GM12801 (cell line): ENCODE data around the gene CTSK.

Experiments
- CTCF ChIP-seq: IDR thresholded peaks from one replicate; pipeline ENCODE4 v1.5.1; 2011; ENCODE audit warnings: control low read depth; ENCODE audit not compliant: insufficient read length; ENCODE audit errors: extremely low read depth

The CTSK gene

GRCh38 chr1:150808121-150808520 lies at the start of gene CTSK:
Gene CTSK, minus strand, starts transcription at chr1:150808260. Its CDS starts 1,455 bp downstream, at chr1:150806805.
- no peak for TF ChIP-seq CTCF

GRCh38 chr1:150846473-150847146 lies 38.5 kb upstream of the CTSK start:
- no peak for TF ChIP-seq CTCF

GRCh38 chr1:150843474-150843873 lies 35.4 kb upstream of the CTSK start:
- TF ChIP-seq CTCF = no peak

- TF ChIP-seq CTCF = no peak
Measured at GRCh38 chr1:150842964-150843363, 34.9 kb upstream of the CTSK start.

GRCh38 chr1:150842343-150842742 lies 34.3 kb upstream of the CTSK start:
- no peak for TF ChIP-seq CTCF

GRCh38 chr1:150841626-150842025 lies 33.6 kb upstream of the CTSK start:
- TF ChIP-seq CTCF = no peak

GRCh38 chr1:150836129-150836773 lies 28.2 kb upstream of the CTSK start:
- no peak for TF ChIP-seq CTCF
